A549 (cell line): ENCODE measurements around the gene FAM171A1.

Source experiments
- CHD2 ChIP-seq: fragments of 150-350 bp; IDR thresholded peaks from 2 replicates; pipeline ENCODE4 v1.6.1; 2014; ENCODE audit warnings: low read length; ENCODE audit not compliant: partially characterized antibody
- HOXB13 ChIP-seq: fragments of 250-450 bp; sonication (Bioruptor Pico); IDR thresholded peaks from 2 replicates; pipeline ENCODE4 v1.5.0; 2020; ENCODE audit warnings: low read depth, mild to moderate bottlenecking, moderate library complexity
- HOXB5 ChIP-seq: fragments of 250-450 bp; sonication (Bioruptor Pico); IDR thresholded peaks from 2 replicates; pipeline ENCODE4 v1.5.0; 2020; ENCODE audit warnings: mild to moderate bottlenecking, moderate library complexity
- JUN ChIP-seq, 2 experiments: fragments of >200 bp; sonication (Bioruptor Twin); formaldehyde crosslinking; IDR thresholded peaks; 2 replicates in 1 of 2; 3 replicates in 1 of 2; pipeline ENCODE4 v1.6.1; 2016 to 2017
- KDM5A ChIP-seq: fragments of 200-600 bp; sonication (generic); IDR thresholded peaks from 2 replicates; pipeline ENCODE4 v1.6.1; 2016; ENCODE audit warnings: antibody characterized with exemption, mild to moderate bottlenecking
- NFE2L2 ChIP-seq: fragments of 150-350 bp; conservative IDR thresholded peaks from 2 replicates; pipeline ENCODE4 v1.6.1; 2014; ENCODE audit warnings: low read length
- SMC3 ChIP-seq: fragments of >200 bp; sonication (Bioruptor Twin); formaldehyde crosslinking; IDR thresholded peaks from 3 replicates; pipeline ENCODE4 v1.6.1; 2018; ENCODE audit warnings: inconsistent platforms
- TP53 ChIP-seq: fragments of 250-450 bp; sonication (Bioruptor Pico); IDR thresholded peaks from 2 replicates; pipeline ENCODE4 v1.5.0; 2021; ENCODE audit warnings: mild to moderate bottlenecking, moderate library complexity
- TF ChIP-seq, protein P1 (sequence below): fragments of >200 bp; sonication (Bioruptor Twin); formaldehyde crosslinking; IDR thresholded peaks from 3 replicates; pipeline ENCODE4 v1.5.1; 2016
- TF ChIP-seq, protein P2 (sequence below): fragments of 250-450 bp; sonication (Bioruptor Pico); IDR thresholded peaks from 2 replicates; pipeline ENCODE4 v1.5.0; 2021; ENCODE audit warnings: mild to moderate bottlenecking, moderate library complexity, borderline replicate concordance

DNA sequence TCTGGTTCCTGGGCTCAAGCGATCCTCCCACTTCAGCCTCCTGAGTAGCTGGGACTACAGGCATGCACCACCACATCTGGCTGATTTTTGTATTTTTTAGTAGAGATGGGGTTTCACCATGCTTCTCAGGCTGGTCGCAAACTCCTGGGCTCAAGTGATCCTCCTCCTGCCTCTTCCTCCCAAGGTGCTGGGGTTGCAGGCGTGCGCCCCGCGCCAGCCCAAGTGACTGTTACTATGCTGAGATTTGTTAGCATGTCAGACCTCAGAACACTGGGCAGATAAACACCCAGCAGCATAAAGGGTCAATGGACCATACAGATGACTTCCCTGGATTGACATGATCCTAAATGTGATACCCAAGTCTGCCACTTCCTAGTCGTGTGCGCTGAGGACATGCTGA lies 142.7 kb downstream of the FAM171A1 start:
- TF ChIP-seq JUN (IDR thresholded peaks at IDR 0.05), result no peak
- TF ChIP-seq SMC3, result no peak
- TF ChIP-seq, protein P1, sequence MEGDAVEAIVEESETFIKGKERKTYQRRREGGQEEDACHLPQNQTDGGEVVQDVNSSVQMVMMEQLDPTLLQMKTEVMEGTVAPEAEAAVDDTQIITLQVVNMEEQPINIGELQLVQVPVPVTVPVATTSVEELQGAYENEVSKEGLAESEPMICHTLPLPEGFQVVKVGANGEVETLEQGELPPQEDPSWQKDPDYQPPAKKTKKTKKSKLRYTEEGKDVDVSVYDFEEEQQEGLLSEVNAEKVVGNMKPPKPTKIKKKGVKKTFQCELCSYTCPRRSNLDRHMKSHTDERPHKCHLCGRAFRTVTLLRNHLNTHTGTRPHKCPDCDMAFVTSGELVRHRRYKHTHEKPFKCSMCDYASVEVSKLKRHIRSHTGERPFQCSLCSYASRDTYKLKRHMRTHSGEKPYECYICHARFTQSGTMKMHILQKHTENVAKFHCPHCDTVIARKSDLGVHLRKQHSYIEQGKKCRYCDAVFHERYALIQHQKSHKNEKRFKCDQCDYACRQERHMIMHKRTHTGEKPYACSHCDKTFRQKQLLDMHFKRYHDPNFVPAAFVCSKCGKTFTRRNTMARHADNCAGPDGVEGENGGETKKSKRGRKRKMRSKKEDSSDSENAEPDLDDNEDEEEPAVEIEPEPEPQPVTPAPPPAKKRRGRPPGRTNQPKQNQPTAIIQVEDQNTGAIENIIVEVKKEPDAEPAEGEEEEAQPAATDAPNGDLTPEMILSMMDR, result no peak
- TF ChIP-seq HOXB5 (CRISPR knock-in tag), result no peak
- TF ChIP-seq, protein P2, sequence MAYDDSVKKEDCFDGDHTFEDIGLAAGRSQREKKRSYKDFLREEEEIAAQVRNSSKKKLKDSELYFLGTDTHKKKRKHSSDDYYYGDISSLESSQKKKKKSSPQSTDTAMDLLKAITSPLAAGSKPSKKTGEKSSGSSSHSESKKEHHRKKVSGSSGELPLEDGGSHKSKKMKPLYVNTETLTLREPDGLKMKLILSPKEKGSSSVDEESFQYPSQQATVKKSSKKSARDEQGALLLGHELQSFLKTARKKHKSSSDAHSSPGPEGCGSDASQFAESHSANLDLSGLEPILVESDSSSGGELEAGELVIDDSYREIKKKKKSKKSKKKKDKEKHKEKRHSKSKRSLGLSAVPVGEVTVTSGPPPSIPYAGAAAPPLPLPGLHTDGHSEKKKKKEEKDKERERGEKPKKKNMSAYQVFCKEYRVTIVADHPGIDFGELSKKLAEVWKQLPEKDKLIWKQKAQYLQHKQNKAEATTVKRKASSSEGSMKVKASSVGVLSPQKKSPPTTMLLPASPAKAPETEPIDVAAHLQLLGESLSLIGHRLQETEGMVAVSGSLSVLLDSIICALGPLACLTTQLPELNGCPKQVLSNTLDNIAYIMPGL (CRISPR knock-in tag), result no peak
- no peak for TF ChIP-seq KDM5A
- no peak for TF ChIP-seq CHD2
- TF ChIP-seq HOXB13, result no peak
- TF ChIP-seq NFE2L2, result no peak
- no peak for TF ChIP-seq TP53
